ENCODE measurements around the gene VPS26B.

VPS26B gene

DNA sequence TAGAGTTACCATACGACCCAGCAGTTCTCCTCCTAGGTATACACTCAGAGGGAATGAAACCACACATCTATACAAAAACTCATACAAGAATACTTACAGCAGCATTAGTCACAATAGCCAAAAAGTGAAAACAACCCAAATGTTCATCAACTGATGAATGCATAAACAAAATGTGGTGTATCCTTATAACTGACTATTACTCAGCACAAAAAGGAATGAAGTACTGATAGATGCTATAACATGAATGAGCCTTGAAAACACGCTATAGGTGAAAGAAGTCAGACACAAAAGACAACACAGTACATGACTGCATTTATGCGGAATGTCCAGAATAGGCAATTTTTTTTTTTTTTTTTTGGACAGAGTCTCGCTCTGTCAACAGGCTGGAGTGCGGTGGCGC lies 23.8 kb upstream of the VPS26B start:
- DNase-seq (ENCODE audit: low read depth in 1 of 2, low spot score in 1 of 2), result no peak

GRCh38 chr11:134202661-134203060 lies 21.8 kb upstream of the VPS26B start:
- Histone ChIP-seq H3K27ac (replicated peaks) (no peak overlapping the region), H3K27me3 (ENCODE audit: insufficient read depth, poor library complexity, severe bottlenecking) (no peaks in the 10 kb centered on the region), H3K4me3 (replicated peaks; ENCODE audit: insufficient read depth, low read length) (no peak overlapping the region)
- TF ChIP-seq SPI1 (IDR thresholded peaks at IDR 0.05; ENCODE audit: borderline replicate concordance, low read depth) (no peak), GABPA (IDR thresholded peaks at IDR 0.05; ENCODE audit: low read depth) (no peak), POLR2AphosphoS5 (IDR thresholded peaks at IDR 0.05; ENCODE audit: low read depth) (no peak), REST (IDR thresholded peaks at IDR 0.05; ENCODE audit: insufficient replicate concordance, low read depth) (no peak)
- TF ChIP-seq, protein P1, sequence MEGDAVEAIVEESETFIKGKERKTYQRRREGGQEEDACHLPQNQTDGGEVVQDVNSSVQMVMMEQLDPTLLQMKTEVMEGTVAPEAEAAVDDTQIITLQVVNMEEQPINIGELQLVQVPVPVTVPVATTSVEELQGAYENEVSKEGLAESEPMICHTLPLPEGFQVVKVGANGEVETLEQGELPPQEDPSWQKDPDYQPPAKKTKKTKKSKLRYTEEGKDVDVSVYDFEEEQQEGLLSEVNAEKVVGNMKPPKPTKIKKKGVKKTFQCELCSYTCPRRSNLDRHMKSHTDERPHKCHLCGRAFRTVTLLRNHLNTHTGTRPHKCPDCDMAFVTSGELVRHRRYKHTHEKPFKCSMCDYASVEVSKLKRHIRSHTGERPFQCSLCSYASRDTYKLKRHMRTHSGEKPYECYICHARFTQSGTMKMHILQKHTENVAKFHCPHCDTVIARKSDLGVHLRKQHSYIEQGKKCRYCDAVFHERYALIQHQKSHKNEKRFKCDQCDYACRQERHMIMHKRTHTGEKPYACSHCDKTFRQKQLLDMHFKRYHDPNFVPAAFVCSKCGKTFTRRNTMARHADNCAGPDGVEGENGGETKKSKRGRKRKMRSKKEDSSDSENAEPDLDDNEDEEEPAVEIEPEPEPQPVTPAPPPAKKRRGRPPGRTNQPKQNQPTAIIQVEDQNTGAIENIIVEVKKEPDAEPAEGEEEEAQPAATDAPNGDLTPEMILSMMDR (IDR thresholded peaks at IDR 0.05; ENCODE audit: insufficient read depth, low read length), result no peak
- DNase-seq (ENCODE audit: low read depth in 1 of 2, low spot score in 1 of 2), result no peak

More for the DNA sequence above, 23.8 kb upstream of the VPS26B start:
- no peaks in the 10 kb centered on the region for H3K27me3 ChIP-seq (ENCODE audit: insufficient read depth, poor library complexity, severe bottlenecking)
- TF ChIP-seq REST (IDR thresholded peaks at IDR 0.05; ENCODE audit: insufficient replicate concordance, low read depth), result no peak
- TF ChIP-seq, protein P1 (IDR thresholded peaks at IDR 0.05; ENCODE audit: insufficient read depth, low read length), result no peak
- H3K27ac ChIP-seq (replicated peaks), result no peak overlapping the region
- H3K4me3 ChIP-seq (replicated peaks; ENCODE audit: insufficient read depth, low read length), result no peak overlapping the region

GRCh38 chr11:134205729-134206128 lies 18.7 kb upstream of the VPS26B start:
- TF ChIP-seq REST (IDR thresholded peaks at IDR 0.05; ENCODE audit: insufficient replicate concordance, low read depth), result no peak
- TF ChIP-seq POLR2AphosphoS5 (IDR thresholded peaks at IDR 0.05; ENCODE audit: low read depth), result no peak
- TF ChIP-seq, protein P1 (IDR thresholded peaks at IDR 0.05; ENCODE audit: insufficient read depth, low read length), result no peak
- no peak for TF ChIP-seq GABPA (IDR thresholded peaks at IDR 0.05; ENCODE audit: low read depth)
- no peak for TF ChIP-seq SPI1 (IDR thresholded peaks at IDR 0.05; ENCODE audit: borderline replicate concordance, low read depth)
- H3K27ac ChIP-seq (replicated peaks), result no peak overlapping the region

More at GRCh38 chr11:134205729-134206128, 18.7 kb upstream of the VPS26B start:
- DNase-seq (ENCODE audit: low read depth in 1 of 2, low spot score in 1 of 2), result no peak
- H3K27me3 ChIP-seq (ENCODE audit: insufficient read depth, poor library complexity, severe bottlenecking), result no peaks in the 10 kb centered on the region
- H3K4me3 ChIP-seq (replicated peaks; ENCODE audit: insufficient read depth, low read length), result no peak overlapping the region
